Activated CD4-positive, alpha-beta memory T cell treated with anti-CD3 and anti-CD28 coated beads, Interleukin-2, amount 10 ng/mL, durations not matched to agents 7 days and 5 days (primary cell): ENCODE data around the gene GPR142. TPM values are rescaled to one million over a fixed set of nuclear protein-coding genes. Genes with fewer than 3 reads are reported as not detected.

ENCODE experiments used
- CTCF ChIA-PET: fragments of 350-600 bp; sonication (Branson Sonifier 250); formaldehyde crosslinking; loops from one replicate; lab custom pipeline; 2021; ENCODE audit warnings: antibody characterized with exemption, inconsistent platforms; lab: Charles Lee
- POLR2A ChIA-PET: fragments of 350-600 bp; sonication (Branson Sonifier 250); formaldehyde crosslinking; loops from one replicate; lab custom pipeline; 2021; ENCODE audit warnings: antibody characterized with exemption; lab: Charles Lee
- DNase-seq: peaks from one replicate; pipeline ENCODE4 v3.0.0-alpha.2; 2020
- H3K27ac Mint-ChIP-seq: one replicate; pipeline ENCODE4 v1.8.0; 2021; ENCODE audit warnings: mild to moderate bottlenecking, mixed read lengths
- H3K27me3 Mint-ChIP-seq: one replicate; pipeline ENCODE4 v1.8.0; 2021; ENCODE audit warnings: mixed read lengths
- H3K36me3 Mint-ChIP-seq: one replicate; pipeline ENCODE4 v1.8.0; 2021; ENCODE audit warnings: low read depth, mixed read lengths
- H3K4me1 Mint-ChIP-seq: one replicate; pipeline ENCODE4 v1.8.0; 2021; ENCODE audit warnings: mixed read lengths
- H3K4me3 Mint-ChIP-seq: one replicate; pipeline ENCODE4 v1.8.0; 2021; ENCODE audit warnings: mild to moderate bottlenecking, mixed read lengths
- H3K9me3 Mint-ChIP-seq: one replicate; pipeline ENCODE4 v1.8.0; 2021; ENCODE audit warnings: mixed read lengths
- total RNA-seq, 2 experiments: library from RNA; stranded (reverse); gene quantifications; one replicate each; pipeline ENCODE4 v1.2.3, GENCODE V29; 2021

The GPR142 gene
- under 1 TPM in 1 of 2 experiments, not detected in 1; 0.15 TPM for total RNA-seq

GRCh38 chr17:74367206-74367605 lies at the start of gene GPR142:
Gene GPR142, plus strand, starts transcription at chr17:74367506. Its CDS starts 2,035 bp downstream, at chr17:74369541.
- H3K4me3 Mint-ChIP-seq = no peak within 1 kb of the TSS
- peaks cover 2% of the 10 kb centered on the region for H3K27me3 Mint-ChIP-seq
- H3K36me3 Mint-ChIP-seq = no peaks in the 10 kb centered on the region
- H3K9me3 Mint-ChIP-seq = no peaks in the 10 kb centered on the region
- DNase-seq = no peak
- peak within 1 kb of the TSS; percentile 35 for H3K27ac Mint-ChIP-seq
- ChIA-PET POLR2A (interaction anchor here (0.8 kb wide), 1 partner anchor 129 kb away, joined by 3 read pairs; no protein-coding TSS in a partner anchor), CTCF (interaction anchor here (0.8 to 6.0 kb wide), 20 partner anchors 9 to 236 kb away, joined by 3 to 77 read pairs (median 7); partner anchors contain the start of gene TTYH2)
- peaks cover 15% of the 10 kb centered on the region for H3K4me1 Mint-ChIP-seq

- no peak overlapping the region for H3K27ac Mint-ChIP-seq
- ChIA-PET POLR2A (no interaction called here), CTCF (interaction anchor here (1.8 kb wide), 1 partner anchor 12 kb away, joined by 5 read pairs; no protein-coding TSS in a partner anchor)
- H3K4me3 Mint-ChIP-seq = no peak overlapping the region
- H3K4me1 Mint-ChIP-seq = no peaks in the 10 kb centered on the region
- H3K9me3 Mint-ChIP-seq = no peaks in the 10 kb centered on the region
- peaks cover 21% of the 10 kb centered on the region for H3K27me3 Mint-ChIP-seq
- no peak for DNase-seq
- no peaks in the 10 kb centered on the region for H3K36me3 Mint-ChIP-seq
Measured at GRCh38 chr17:74318391-74318790, 48.9 kb upstream of the GPR142 start.

DNA sequence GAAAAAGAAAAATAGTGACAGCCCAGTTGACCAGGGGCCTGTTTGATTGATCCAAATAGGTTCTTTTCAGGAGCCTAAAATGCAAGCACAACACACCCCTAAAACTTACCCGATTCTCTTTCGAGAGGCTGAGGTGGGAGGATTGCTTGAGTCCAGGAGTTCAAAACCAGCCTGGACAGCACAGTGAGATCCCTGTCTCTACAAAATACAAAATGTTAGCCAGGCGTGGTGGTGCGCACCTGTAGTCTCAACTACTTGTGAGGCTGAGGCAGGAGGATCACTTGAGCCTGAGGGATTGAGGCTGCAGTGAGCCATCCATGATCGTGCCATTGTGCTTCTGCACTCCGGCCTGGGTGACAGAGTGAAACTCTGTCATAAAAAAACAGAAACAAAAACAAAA lies 42.8 kb upstream of the GPR142 start:
- H3K27me3 Mint-ChIP-seq = peaks cover 34% of the 10 kb centered on the region
- H3K4me3 Mint-ChIP-seq = no peak overlapping the region
- H3K4me1 Mint-ChIP-seq = peaks cover 35% of the 10 kb centered on the region
- peaks cover 4% of the 10 kb centered on the region for H3K36me3 Mint-ChIP-seq
- DNase-seq = no peak
- no peak overlapping the region for H3K27ac Mint-ChIP-seq
- ChIA-PET POLR2A (no interaction called here), CTCF (no interaction called here)
- no peaks in the 10 kb centered on the region for H3K9me3 Mint-ChIP-seq

GRCh38 chr17:74325376-74325742 lies 41.9 kb upstream of the GPR142 start:
- H3K9me3 Mint-ChIP-seq = no peaks in the 10 kb centered on the region
- POLR2A ChIA-PET = no interaction called here
- peaks cover 41% of the 10 kb centered on the region for H3K4me1 Mint-ChIP-seq
- CTCF ChIA-PET = no interaction called here
- peaks cover 33% of the 10 kb centered on the region for H3K27me3 Mint-ChIP-seq
- no peak overlapping the region for H3K4me3 Mint-ChIP-seq
- no peak overlapping the region for H3K27ac Mint-ChIP-seq
- H3K36me3 Mint-ChIP-seq = peaks cover 5% of the 10 kb centered on the region
- no peak for DNase-seq

- peak; percentile 77 for DNase-seq
- H3K36me3 Mint-ChIP-seq = peaks cover 5% of the 10 kb centered on the region
- peaks cover 28% of the 10 kb centered on the region for H3K27me3 Mint-ChIP-seq
- no peak within 1 kb of the TSS for H3K27ac Mint-ChIP-seq
- POLR2A ChIA-PET = no interaction called here
- CTCF ChIA-PET = no interaction called here
- H3K9me3 Mint-ChIP-seq = no peaks in the 10 kb centered on the region
- H3K4me1 Mint-ChIP-seq = peaks cover 41% of the 10 kb centered on the region
- H3K4me3 Mint-ChIP-seq = peak within 1 kb of the TSS; percentile 38
Measured at GRCh38 chr17:74325743-74326379, 41.4 kb upstream of the GPR142 start, which contains the start of gene KIF19. Gene KIF19, plus strand, starts transcription at chr17:74326226. Its CDS starts 124 bp downstream, at chr17:74326350.

DNA sequence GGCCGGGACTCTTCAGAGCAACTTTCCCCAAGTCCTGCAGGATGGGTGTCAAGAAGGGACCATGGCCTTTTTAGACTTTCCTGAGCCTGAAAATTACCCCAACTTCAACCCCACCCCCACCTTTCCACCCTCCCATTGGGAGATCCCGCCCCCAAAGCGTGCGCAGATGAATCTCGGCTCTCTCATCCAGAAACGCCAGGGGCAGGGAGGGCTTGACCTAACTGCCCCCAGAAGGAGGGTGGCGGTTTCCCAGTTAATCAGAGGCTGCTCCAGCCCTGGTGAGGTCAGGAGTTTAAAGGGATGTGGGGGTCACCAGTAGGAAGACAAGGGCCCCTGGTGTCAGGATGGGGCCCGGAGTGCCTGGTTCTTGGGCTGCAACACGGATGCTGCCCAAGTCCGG lies 40.8 kb upstream of the GPR142 start:
- DNase-seq = no peak
- ChIA-PET CTCF (no interaction called here), POLR2A (no interaction called here)
- Mint-ChIP-seq H3K36me3 (peaks cover 5% of the 10 kb centered on the region), H3K9me3 (no peaks in the 10 kb centered on the region), H3K4me3 (peak overlapping the region; percentile 38), H3K4me1 (peaks cover 41% of the 10 kb centered on the region), H3K27me3 (peaks cover 23% of the 10 kb centered on the region), H3K27ac (no peak overlapping the region)

- Mint-ChIP-seq H3K9me3 (no peaks in the 10 kb centered on the region), H3K4me3 (no peak overlapping the region), H3K36me3 (peaks cover 5% of the 10 kb centered on the region), H3K4me1 (peaks cover 41% of the 10 kb centered on the region), H3K27ac (peak overlapping the region; percentile 74), H3K27me3 (peaks cover 13% of the 10 kb centered on the region)
- POLR2A ChIA-PET = interaction anchor here (0.7 to 1.4 kb wide), 4 partner anchors 10 to 117 kb away, joined by 3 to 5 read pairs (median 4); no protein-coding TSS in a partner anchor
- CTCF ChIA-PET = interaction anchor here (0.7 to 1.6 kb wide), 7 partner anchors 18 to 125 kb away, joined by 3 to 6 read pairs (median 3); partner anchors contain the start of gene RPL38
- no peak for DNase-seq
Measured at GRCh38 chr17:74328487-74328886, 38.8 kb upstream of the GPR142 start.

GRCh38 chr17:74329378-74329777 lies 37.9 kb upstream of the GPR142 start:
- Mint-ChIP-seq H3K4me1 (peaks cover 41% of the 10 kb centered on the region), H3K27ac (peak overlapping the region; percentile 74), H3K36me3 (peaks cover 5% of the 10 kb centered on the region), H3K4me3 (no peak overlapping the region), H3K27me3 (peaks cover 10% of the 10 kb centered on the region), H3K9me3 (no peaks in the 10 kb centered on the region)
- DNase-seq = no peak
- ChIA-PET POLR2A (interaction anchor here (1.0 to 1.4 kb wide), 4 partner anchors 9 to 118 kb away, joined by 3 to 5 read pairs (median 4); no protein-coding TSS in a partner anchor), CTCF (interaction anchor here (0.8 to 1.4 kb wide), 5 partner anchors 19 to 126 kb away, joined by 3 to 6 read pairs (median 3); partner anchors contain the start of gene RPL38)

DNA sequence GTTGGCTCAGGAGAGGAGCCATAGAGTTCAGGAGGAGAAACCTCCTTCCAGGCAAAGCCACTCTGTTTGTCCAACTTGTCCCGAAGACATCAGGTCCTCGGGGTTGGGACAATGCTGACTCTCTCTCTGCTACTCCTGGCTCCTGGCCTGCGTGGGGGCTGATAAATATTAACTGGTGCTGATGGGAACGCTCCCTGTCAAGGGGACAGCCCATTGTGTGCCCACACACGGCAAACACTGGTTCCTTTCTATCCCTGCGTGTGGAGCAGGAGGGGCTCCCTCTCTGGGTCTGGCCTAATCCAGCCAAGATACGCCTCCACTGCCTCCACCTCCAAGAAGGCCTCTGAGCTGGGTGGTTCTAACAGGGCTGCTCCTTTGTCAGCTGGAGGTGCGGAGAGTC lies 36.9 kb upstream of the GPR142 start:
- H3K9me3 Mint-ChIP-seq = no peaks in the 10 kb centered on the region
- peaks cover 41% of the 10 kb centered on the region for H3K4me1 Mint-ChIP-seq
- H3K36me3 Mint-ChIP-seq = peaks cover 5% of the 10 kb centered on the region
- no peak overlapping the region for H3K4me3 Mint-ChIP-seq
- no peak for DNase-seq
- CTCF ChIA-PET = interaction anchor here (0.9 to 1.3 kb wide), 4 partner anchors 15 to 38 kb away, joined by 3 to 4 read pairs (median 3); no protein-coding TSS in a partner anchor
- peaks cover 1% of the 10 kb centered on the region for H3K27me3 Mint-ChIP-seq
- POLR2A ChIA-PET = no interaction called here
- no peak overlapping the region for H3K27ac Mint-ChIP-seq

GRCh38 chr17:74332017-74332650 lies 35.2 kb upstream of the GPR142 start:
- Mint-ChIP-seq H3K4me3 (no peak overlapping the region), H3K27me3 (peaks cover 3% of the 10 kb centered on the region), H3K9me3 (no peaks in the 10 kb centered on the region), H3K36me3 (peaks cover 5% of the 10 kb centered on the region), H3K4me1 (peaks cover 31% of the 10 kb centered on the region), H3K27ac (no peak overlapping the region)
- ChIA-PET POLR2A (no interaction called here), CTCF (interaction anchor here (0.9 kb wide), 1 partner anchor 36 kb away, joined by 3 read pairs; the partner anchor contains the start of gene GPR142)
- no peak for DNase-seq

DNA sequence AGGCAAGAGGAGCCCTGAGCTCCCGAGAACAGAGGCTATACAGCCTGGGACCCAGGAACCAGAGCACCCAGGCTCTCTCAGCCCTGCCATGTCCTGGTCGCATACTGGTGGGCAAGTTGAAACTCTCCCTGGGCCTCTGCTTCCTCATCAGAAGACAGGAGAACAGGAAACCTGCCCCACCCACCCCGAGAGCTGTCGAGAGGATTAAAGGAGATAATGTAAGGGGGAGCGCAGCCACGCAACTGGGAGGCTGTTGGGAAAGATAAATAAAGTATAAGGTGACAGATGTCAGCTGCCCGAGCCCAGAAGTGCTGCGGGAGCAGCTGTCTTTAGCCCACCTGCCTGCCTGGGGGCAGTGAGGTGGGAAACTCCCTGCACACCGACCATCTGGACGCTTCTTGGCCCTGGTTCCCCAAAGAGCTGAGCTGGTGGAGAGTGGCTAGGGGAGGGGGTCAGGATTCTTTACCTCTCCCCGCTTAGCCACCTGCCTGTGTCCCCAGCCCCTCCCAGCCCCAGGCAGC lies 34.5 kb upstream of the GPR142 start:
- Mint-ChIP-seq H3K27me3 (peaks cover 7% of the 10 kb centered on the region), H3K9me3 (no peaks in the 10 kb centered on the region), H3K27ac (no peak overlapping the region), H3K4me1 (peaks cover 27% of the 10 kb centered on the region), H3K4me3 (no peak overlapping the region), H3K36me3 (peaks cover 5% of the 10 kb centered on the region)
- POLR2A ChIA-PET = no interaction called here
- DNase-seq = no peak
- CTCF ChIA-PET = interaction anchor here (0.9 kb wide), 1 partner anchor 35 kb away, joined by 3 read pairs; the partner anchor contains the start of gene GPR142

- DNase-seq = no peak
- Mint-ChIP-seq H3K27me3 (peaks cover 7% of the 10 kb centered on the region), H3K4me1 (peaks cover 13% of the 10 kb centered on the region), H3K9me3 (no peaks in the 10 kb centered on the region), H3K27ac (peak overlapping the region; percentile 9), H3K4me3 (no peak overlapping the region), H3K36me3 (peaks cover 2% of the 10 kb centered on the region)
- ChIA-PET CTCF (interaction anchor here (0.7 to 0.9 kb wide), 2 partner anchors 19 to 26 kb away, joined by 3 read pairs; no protein-coding TSS in a partner anchor), POLR2A (no interaction called here)
Measured at GRCh38 chr17:74334393-74335039, 32.8 kb upstream of the GPR142 start.
